ENCODE results near the gene NTRK1.

- TF ChIP-seq POLR2A (IDR thresholded peaks at IDR 0.05) = no peak
- TF ChIP-seq CTCF (IDR thresholded peaks at IDR 0.05) = no peak
Observed at GRCh38 chr1:156901966-156902915, 41.6 kb downstream of the NTRK1 start.

Data from testis (tissue), 2 donors.